NK-92 (cell line): Measurements from ENCODE around the gene IPO4.

Experiments
- DNase-seq: peaks from one replicate; lab custom pipeline; 2025; ENCODE audit not compliant: unreplicated experiment; lab: John Stamatoyannopoulos, UW

IPO4 gene

GRCh38 chr14:24176599-24176998 lies 12.0 kb downstream of the IPO4 start:
- DNase-seq: no peak

GRCh38 chr14:24172871-24173281 lies 15.7 kb downstream of the IPO4 start:
- no peak for DNase-seq

GRCh38 chr14:24172261-24172860 lies 16.3 kb downstream of the IPO4 start:
- DNase-seq: no peak

DNA sequence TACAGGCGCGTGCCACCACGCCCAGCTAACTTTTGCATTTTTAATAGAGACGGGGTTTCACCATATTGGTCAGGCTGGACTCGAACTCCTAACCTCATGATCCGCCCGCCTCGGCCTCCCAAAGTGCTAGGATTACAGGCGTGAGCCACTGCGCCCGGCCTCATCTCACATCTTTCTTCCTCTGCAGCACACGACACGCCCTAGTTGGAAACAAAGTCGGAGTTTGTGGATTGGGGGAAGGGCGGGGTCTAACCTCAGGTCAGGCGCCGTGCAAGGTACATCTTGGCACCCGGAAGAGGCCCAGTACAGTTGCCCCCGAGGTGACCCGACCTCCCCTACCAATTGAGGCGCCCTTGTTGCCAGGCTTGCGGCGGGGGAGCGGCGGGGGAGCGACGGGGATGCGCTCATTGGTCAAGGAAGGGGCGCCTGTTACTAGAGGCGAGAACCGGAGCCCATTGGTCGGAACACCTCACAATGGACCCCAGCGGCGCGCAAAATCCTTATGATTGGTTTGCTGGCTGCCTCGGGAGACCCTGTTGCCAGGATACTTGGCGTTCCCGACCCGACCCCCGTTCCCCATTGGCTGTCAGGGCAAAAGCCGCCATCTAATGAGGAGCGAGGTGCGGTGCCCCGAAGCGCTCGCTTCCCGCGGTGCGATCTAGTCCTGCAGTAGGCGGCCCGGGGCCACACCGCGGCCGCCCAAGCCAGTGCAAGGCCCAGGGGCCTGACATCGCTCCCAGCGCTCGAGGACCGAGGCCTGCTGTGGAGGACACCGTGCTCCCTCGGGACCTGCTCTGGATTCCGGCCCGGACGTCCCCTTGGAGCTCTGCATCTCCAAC lies 17.0 kb downstream of the IPO4 start, which contains the start of gene REC8:
REC8 (plus strand) TSS at position 659 of the 839 bp plus-strand sequence. CDS start 473 bp downstream, outside the sequence.
- peak; percentile 34 for DNase-seq

DNA sequence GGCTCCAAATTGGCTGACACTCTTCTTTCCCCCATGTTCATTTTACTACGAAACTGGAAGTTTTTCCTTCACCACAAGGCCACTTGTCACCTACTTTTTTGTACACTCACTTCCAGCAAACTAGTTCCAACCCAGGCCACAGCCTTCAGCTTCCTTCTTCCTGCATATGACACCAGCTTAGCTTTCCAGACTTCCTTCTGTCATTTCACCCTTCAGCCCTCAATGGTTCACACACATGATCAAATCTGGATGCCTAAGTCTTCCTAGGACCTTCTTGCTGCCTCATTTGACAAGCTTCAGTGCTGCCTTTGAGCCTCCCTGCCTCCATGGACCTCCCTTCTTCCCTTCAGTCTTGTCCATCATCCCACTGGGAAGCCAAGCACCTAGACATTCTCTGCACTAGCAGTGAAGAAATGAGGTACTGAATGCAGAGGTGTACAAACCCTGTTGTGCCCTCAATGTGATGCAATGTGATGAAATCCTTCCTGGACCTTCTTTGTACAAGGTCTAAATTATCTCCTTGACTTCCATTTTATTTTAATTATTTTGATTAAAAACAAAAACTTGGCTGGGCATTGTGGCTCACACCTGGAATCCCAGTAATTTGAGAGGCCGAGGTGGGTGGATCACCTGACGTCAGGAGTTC lies 21.0 kb downstream of the IPO4 start:
- no peak for DNase-seq

GRCh38 chr14:24165785-24166184 lies 22.8 kb downstream of the IPO4 start:
- DNase-seq: no peak

DNA sequence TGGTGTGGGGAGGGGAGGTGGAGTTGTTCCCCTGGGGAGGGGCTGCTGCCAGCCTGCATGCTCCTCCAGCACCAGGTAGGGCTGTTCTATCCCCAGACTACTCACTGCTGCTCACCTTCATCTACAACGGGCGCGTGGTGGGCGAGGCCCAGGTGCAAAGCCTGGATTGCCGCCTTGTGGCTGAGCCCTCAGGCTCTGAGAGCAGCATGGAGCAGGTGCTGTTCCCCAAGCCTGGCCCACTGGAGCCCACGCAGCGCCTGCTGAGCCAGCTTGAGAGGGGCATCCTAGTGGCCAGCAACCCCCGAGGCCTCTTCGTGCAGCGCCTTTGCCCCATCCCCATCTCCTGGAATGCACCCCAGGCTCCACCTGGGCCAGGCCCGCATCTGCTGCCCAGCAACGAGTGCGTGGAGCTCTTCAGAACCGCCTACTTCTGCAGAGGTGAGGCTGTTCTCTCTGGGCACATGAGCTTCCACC lies 24.1 kb downstream of the IPO4 start:
- no peak for DNase-seq

GRCh38 chr14:24162093-24162492 lies 26.5 kb downstream of the IPO4 start:
- DNase-seq: no peak

GRCh38 chr14:24160850-24161804 lies 27.5 kb downstream of the IPO4 start, which contains the start of gene IRF9:
IRF9 (plus strand) TSS chr14:24161265; CDS start chr14:24162145, 880 bp downstream.
- DNase-seq: peak; percentile 89

DNA sequence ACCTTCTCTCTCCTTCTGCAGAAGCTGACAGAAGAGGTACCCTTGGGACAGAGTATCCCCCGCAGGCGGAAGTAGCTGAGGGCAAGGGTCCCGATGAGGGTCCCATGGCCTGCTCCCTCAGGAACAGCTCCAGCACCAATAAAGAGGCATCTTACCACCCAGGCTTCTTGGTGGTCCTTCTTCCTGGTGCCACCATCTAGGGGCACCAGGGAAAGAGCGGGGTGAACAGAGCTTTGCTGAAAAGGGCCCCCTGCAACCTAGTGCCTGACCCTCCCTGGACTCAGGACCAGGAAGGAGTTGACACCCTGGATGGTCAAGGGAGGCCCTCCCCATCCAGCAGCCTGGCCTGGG lies 28.1 kb downstream of the IPO4 start:
- no peak for DNase-seq

GRCh38 chr14:24159777-24160498 lies 28.7 kb downstream of the IPO4 start:
- DNase-seq: no peak

- no peak for DNase-seq
These were observed 31.3 kb downstream of the IPO4 start for GRCh38 chr14:24157331-24157730.

DNA sequence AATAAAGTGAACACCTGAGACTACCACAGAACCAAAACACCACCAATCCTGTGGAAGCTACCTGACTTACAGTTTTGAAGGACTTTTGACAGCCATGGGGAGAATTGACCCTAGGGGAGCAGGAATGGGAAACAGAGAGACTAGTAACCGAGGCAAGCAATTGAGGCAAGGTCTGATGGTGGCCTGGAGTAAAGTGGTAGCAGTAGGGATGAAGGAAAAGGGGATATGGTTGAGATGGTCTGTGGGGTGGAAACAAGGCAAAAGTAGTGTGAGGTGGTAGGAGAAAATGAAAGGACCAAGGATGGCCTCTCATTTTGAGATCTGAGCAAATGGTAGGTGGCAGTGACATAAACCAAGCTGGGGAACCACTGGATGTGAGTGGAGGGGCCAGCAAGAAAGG lies 31.8 kb downstream of the IPO4 start:
- DNase-seq: no peak

- no peak for DNase-seq
These were observed 33.5 kb downstream of the IPO4 start for GRCh38 chr14:24155100-24155499.

DNA sequence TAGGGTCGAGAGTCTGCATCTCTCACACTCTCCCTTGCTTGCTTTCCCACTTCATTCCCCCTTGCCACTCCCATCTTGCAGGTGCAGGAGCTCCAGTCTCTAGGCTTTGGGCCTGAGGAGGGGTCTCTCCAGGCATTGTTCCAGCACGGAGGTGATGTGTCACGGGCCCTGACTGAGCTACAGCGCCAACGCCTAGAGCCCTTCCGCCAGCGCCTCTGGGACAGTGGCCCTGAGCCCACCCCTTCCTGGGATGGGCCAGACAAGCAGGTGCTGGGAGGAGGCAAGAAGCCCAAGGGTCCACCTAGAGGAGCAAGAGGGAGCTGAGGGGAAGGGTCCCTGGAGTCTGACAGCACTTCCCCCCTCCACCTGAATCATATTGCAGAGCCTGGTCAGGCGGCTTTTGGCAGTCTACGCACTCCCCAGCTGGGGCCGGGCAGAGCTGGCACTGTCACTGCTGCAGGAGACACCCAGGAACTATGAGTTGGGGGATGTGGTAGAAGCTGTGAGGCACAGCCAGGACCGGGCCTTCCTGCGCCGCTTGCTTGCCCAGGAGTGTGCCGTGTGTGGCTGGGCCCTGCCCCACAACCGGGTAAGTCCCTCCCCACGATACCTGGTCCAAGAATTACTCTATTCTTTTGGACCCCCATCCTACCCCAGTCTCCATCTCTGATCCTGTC lies 37.1 kb downstream of the IPO4 start:
- no peak for DNase-seq

DNA sequence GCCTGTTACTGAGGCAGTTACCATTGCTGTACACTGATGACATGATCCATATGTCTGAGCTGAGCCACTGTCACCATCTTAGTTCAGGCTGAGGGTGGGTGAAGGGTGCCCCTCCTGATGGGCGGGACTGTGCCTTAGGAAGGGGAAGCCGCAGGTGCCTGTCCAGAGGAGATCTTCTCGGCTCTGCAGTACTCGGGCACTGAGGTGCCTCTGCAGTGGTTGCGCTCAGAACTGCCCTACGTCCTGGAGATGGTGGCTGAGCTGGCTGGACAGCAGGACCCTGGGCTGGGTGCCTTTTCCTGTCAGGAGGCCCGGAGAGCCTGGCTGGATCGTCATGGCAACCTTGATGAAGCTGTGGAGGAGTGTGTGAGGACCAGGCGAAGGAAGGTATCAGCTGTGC lies 37.6 kb downstream of the IPO4 start:
- no peak for DNase-seq

DNA sequence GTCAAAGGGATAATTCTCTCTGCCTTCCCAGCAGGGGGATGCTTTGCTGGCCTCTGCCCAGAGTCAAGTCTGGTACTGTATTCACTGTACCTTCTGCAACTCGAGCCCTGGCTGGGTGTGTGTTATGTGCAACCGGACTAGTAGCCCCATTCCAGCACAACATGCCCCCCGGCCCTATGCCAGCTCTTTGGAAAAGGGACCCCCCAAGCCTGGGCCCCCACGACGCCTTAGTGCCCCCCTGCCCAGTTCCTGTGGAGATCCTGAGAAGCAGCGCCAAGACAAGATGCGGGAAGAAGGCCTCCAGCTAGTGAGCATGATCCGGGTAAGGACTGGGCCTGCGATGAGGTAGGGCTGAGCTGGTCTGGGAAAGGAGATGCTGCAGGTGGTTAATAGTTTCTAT lies 38.0 kb downstream of the IPO4 start:
- DNase-seq: no peak

GRCh38 chr14:24150061-24150460 lies 38.6 kb downstream of the IPO4 start:
- no peak for DNase-seq

DNA sequence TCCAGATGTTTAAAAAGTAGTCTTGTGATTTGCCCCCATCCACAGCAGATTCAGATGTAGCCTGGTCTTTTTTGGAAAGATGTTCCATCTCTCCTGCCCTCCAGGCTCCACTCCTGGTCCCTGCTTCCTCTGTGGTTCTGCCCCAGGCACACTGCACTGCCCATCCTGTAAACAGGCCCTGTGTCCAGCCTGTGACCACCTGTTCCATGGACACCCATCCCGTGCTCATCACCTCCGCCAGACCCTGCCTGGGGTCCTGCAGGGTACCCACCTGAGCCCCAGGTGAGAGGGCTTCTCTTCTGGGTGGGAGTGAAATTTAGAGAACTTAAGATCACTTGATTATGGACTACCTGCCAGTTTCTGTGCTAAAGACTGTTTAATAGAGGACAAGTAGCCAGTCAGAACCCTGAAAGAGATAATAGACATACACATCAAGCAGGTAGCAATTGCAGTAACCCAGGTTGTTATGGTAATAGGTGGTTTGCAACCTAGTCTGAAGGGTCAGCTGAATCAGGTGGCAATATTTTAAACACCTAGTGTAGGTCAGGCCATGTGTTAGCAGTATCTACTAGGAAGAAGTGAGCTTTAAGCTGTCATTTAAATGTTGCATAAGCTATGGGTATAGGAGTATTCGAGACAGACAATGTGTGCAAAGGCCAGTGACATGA lies 39.2 kb downstream of the IPO4 start:
- no peak for DNase-seq
